Epidermal melanocyte (primary cell): ENCODE measurements around the gene MYO10.
"Not testable (repeated sequence)": the region's sequence is repeated elsewhere in the genome, so short reads cannot be mapped to it uniquely, and the experiment has no call there.

Experiments
- DNase-seq: peaks from one replicate; pipeline ENCODE4 v3.0.0; 2011; ENCODE audit warnings: low spot score; ENCODE audit not compliant: insufficient read length

MYO10 gene

GRCh38 chr5:16886793-16887345 lies 49.2 kb downstream of the MYO10 start:
- DNase-seq, result no peak

- DNase-seq, result no peak
Measured at GRCh38 chr5:16886366-16886736, 49.7 kb downstream of the MYO10 start.

GRCh38 chr5:16885635-16886365 lies 50.3 kb downstream of the MYO10 start:
- no peak for DNase-seq

GRCh38 chr5:16884595-16884994 lies 51.5 kb downstream of the MYO10 start:
- DNase-seq, result no peak

GRCh38 chr5:16883806-16884205 lies 52.3 kb downstream of the MYO10 start:
- DNase-seq, result no peak

- no peak for DNase-seq
Measured at GRCh38 chr5:16883176-16883575, 52.9 kb downstream of the MYO10 start.

GRCh38 chr5:16881251-16881650 lies 54.8 kb downstream of the MYO10 start:
- no peak for DNase-seq

GRCh38 chr5:16880547-16880946 lies 55.5 kb downstream of the MYO10 start:
- no peak for DNase-seq

- no peak for DNase-seq
Measured at GRCh38 chr5:16879650-16880049, 56.4 kb downstream of the MYO10 start.

- no peak for DNase-seq
Measured at GRCh38 chr5:16879191-16879590, 56.9 kb downstream of the MYO10 start.

GRCh38 chr5:16877267-16877935 lies 58.7 kb downstream of the MYO10 start:
- no peak for DNase-seq

GRCh38 chr5:16874424-16874823 lies 61.7 kb downstream of the MYO10 start:
- DNase-seq, result not testable (repeated sequence)

- DNase-seq, result no peak
Measured at GRCh38 chr5:16871746-16872339, 64.2 kb downstream of the MYO10 start.

GRCh38 chr5:16870878-16871277 lies 65.2 kb downstream of the MYO10 start:
- no peak for DNase-seq

- DNase-seq, result no peak
Measured at GRCh38 chr5:16869821-16870796, 66.0 kb downstream of the MYO10 start.

- DNase-seq, result no peak
Measured at GRCh38 chr5:16867577-16867953, 68.5 kb downstream of the MYO10 start.

- DNase-seq, result no peak
Measured at GRCh38 chr5:16866795-16867576, 69.1 kb downstream of the MYO10 start.

- DNase-seq, result no peak
Measured at GRCh38 chr5:16866273-16866672, 69.8 kb downstream of the MYO10 start.

GRCh38 chr5:16865151-16865550 lies 70.9 kb downstream of the MYO10 start:
- DNase-seq, result no peak

GRCh38 chr5:16864631-16865131 lies 71.4 kb downstream of the MYO10 start:
- DNase-seq, result no peak
